Uterus (tissue), 4 donors: Measurements from ENCODE around the gene E4F1. TPM values are rescaled to one million over a fixed set of nuclear protein-coding genes. Genes with fewer than 3 reads are reported as not detected.

ENCODE experiments used
- DNase-seq, 2 donors: peaks; one replicate each; pipeline ENCODE4 v3.0.0-alpha.2; 2019 to 2020
- H3K27ac ChIP-seq, 2 donors: fragments of 200-600 bp; sonication (generic); 1 replicate in 1 of 2; 2 replicates in 1 of 2; pipeline ENCODE4 v1.5.1; 2016 to 2018
- H3K27me3 ChIP-seq, 2 donors: fragments of 200-600 bp; sonication (generic); one replicate each; pipeline ENCODE4 v1.5.1; 2018 to 2019; ENCODE audit warnings: control low read depth in 1 of 2
- H3K36me3 ChIP-seq, 2 donors: fragments of 200-600 bp; sonication (generic); one replicate each; pipeline ENCODE4 v1.5.1; 2019; ENCODE audit warnings: control low read depth in 1 of 2
- H3K4me1 ChIP-seq, 2 donors: fragments of 200-600 bp; sonication (generic); one replicate each; pipeline ENCODE4 v1.5.1; 2018 to 2019; ENCODE audit warnings: control low read depth in 1 of 2
- H3K4me3 ChIP-seq, 2 donors: fragments of 200-600 bp; sonication (generic); 1 replicate in 1 of 2; 2 replicates in 1 of 2; pipeline ENCODE4 v1.5.1; 2018 to 2019; ENCODE audit warnings: mild to moderate bottlenecking in 1 of 2
- H3K9me3 ChIP-seq, 2 donors: fragments of 200-600 bp; sonication (generic); one replicate each; pipeline ENCODE4 v1.5.1; 2019; ENCODE audit warnings: control low read depth in 1 of 2
- POLR2A ChIP-seq, 2 donors: fragments of 450-650 bp; IDR thresholded peaks; one replicate each; pipeline ENCODE4 v1.6.1; 2016; ENCODE audit warnings: antibody characterized with exemption in 2 of 2, mild to moderate bottlenecking in 1 of 2, moderate library complexity in 1 of 2
- intact Hi-C: fragments of 100-400 bp; cut with DNase I; formaldehyde crosslinking; loops from one replicate; pipeline ENCODE4 v1.15.1; 2023; ENCODE audit warnings: low total_unique reads
- total RNA-seq, 4 donors: library from RNA; depleted of rRNA in 3 of 4; stranded (reverse); fragments of >200 nt in 3 of 4; gene quantifications; one replicate each; pipeline versions ENCODE4 v1.1.0 to v1.2.4, GENCODE V29; 2014 to 2023
- TF ChIP-seq, protein P1 (sequence below), 4 experiments: fragments of 200-600 bp in 2 of 4; fragments of 450-650 bp in 2 of 4; sonication (generic) in 2 of 4; IDR thresholded peaks; one replicate each; pipeline ENCODE4 v1.5.1; 2016 to 2019; ENCODE audit warnings: antibody characterized with exemption in 4 of 4, mild to moderate bottlenecking in 2 of 4, moderate library complexity in 1 of 4
- donor health status: DM: yes; HTN: yes; CAD: no.

The E4F1 gene
- total RNA-seq, 4 donors from 2014 or later: 8.2 to 41.8 (median 29.9) TPM

- no peak for TF ChIP-seq POLR2A (IDR thresholded peaks at IDR 0.05)
- TF ChIP-seq, protein P1, sequence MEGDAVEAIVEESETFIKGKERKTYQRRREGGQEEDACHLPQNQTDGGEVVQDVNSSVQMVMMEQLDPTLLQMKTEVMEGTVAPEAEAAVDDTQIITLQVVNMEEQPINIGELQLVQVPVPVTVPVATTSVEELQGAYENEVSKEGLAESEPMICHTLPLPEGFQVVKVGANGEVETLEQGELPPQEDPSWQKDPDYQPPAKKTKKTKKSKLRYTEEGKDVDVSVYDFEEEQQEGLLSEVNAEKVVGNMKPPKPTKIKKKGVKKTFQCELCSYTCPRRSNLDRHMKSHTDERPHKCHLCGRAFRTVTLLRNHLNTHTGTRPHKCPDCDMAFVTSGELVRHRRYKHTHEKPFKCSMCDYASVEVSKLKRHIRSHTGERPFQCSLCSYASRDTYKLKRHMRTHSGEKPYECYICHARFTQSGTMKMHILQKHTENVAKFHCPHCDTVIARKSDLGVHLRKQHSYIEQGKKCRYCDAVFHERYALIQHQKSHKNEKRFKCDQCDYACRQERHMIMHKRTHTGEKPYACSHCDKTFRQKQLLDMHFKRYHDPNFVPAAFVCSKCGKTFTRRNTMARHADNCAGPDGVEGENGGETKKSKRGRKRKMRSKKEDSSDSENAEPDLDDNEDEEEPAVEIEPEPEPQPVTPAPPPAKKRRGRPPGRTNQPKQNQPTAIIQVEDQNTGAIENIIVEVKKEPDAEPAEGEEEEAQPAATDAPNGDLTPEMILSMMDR (IDR thresholded peaks at IDR 0.05): no peak
- DNase-seq: no peak
- Histone ChIP-seq H3K36me3 (no peaks in the 10 kb centered on the region), H3K27me3 (no peaks in the 10 kb centered on the region), H3K4me3 (no peak overlapping the region), H3K9me3 (no peaks in the 10 kb centered on the region), H3K27ac (no peak overlapping the region), H3K4me1 (no peaks in the 10 kb centered on the region)
- intact Hi-C loops: no loop called here
Observed at GRCh38 chr16:2189252-2189893, 34.0 kb upstream of the E4F1 start.

DNA sequence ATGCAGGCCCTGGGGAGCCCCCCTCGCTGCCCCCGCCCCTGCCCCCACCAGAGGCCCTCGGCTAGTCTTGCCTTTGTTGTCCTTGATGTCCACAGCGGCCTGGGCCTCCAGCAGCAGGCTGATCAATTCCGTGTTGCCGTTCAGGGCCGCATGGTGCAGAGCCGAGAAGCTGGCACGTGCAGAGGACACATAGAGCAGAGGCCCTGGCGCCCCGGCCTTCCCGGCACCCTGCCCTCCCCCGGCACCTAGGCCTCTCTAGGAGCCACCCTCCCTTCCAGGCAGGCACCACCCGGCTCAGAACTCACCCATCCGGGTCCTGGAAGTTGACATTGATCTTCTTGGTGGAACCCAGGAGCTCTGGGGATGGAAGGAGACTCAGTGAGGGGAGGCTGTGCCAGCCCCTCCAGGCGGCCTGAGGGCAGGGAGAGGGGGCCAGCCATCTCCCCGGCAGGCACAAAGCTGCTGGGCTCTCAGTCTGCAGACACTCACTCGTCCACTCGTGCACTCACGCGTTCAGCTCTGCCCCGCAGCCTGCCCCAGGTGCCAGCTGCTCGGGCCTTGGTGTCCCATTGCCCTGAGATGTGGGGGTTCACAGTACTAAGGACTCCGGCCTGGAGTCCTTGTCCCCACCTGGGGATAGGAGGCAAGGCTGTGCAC lies 33.3 kb upstream of the E4F1 start:
- Histone ChIP-seq H3K27me3 (peaks cover 0 to 5% of the 10 kb centered on the region in 2 donors), H3K27ac (no peak overlapping the region), H3K36me3 (no peaks in the 10 kb centered on the region), H3K4me1 (peaks cover 0 to 1% of the 10 kb centered on the region in 2 donors), H3K9me3 (no peaks in the 10 kb centered on the region), H3K4me3 (no peak overlapping the region)
- intact Hi-C loops: no loop called here
- no peak for DNase-seq
- TF ChIP-seq POLR2A (IDR thresholded peaks at IDR 0.05): no peak
- TF ChIP-seq, protein P1 (IDR thresholded peaks at IDR 0.05): no peak

DNA sequence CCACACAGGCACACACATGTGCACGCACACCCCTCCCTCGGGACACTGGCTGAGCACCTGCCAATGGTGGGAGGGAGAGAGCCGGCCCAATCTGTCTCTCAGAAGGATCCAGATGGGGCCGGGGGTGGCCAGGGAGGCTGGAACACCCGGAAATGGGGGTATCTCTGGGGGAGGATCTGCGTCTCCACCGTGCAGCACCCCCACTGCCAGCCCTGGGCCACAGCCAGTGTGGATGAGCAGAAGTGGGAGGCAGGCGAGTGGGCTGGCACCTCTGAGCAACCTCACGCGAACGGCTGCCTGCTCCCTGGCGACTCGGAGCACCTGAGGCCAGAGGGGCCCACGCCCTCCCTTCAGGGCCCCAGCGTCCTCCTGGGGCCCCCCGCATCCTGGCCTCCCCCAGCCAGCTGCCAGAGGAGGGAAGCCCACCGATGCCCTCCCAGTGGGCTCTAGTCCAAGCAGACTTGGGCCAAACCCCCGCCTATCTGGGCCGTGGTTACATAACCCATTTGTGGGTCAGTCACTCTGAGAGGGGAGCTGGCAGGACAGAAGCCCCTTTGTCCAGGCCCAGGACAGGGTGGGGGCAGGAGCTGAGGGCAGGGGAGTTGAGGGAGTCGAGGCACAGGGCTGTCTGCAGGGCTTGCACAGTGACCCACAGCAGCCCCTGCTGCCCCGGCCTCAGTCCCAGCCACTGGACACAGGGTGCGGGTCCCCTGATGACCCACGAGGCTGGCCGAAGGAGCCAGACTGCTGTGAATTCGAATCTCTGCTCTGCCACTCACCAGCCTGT lies 32.5 kb upstream of the E4F1 start:
- H3K27ac ChIP-seq: no peak overlapping the region
- intact Hi-C loops: no loop called here

GRCh38 chr16:2191446-2191706 lies 32.0 kb upstream of the E4F1 start:
- Histone ChIP-seq H3K27me3 (peaks cover 0 to 13% of the 10 kb centered on the region in 2 donors), H3K4me1 (peaks cover 0 to 11% of the 10 kb centered on the region in 2 donors), H3K4me3 (no peak overlapping the region), H3K27ac (no peak overlapping the region), H3K36me3 (no peaks in the 10 kb centered on the region), H3K9me3 (no peaks in the 10 kb centered on the region)
- no peak for TF ChIP-seq POLR2A (IDR thresholded peaks at IDR 0.05)
- TF ChIP-seq, protein P1 (IDR thresholded peaks at IDR 0.05): no peak
- DNase-seq: no peak
- intact Hi-C loops: no loop called here

More for the DNA sequence above, 32.5 kb upstream of the E4F1 start:
- no peak overlapping the region for H3K4me3 ChIP-seq
- no peak for TF ChIP-seq POLR2A (IDR thresholded peaks at IDR 0.05)
- TF ChIP-seq, protein P1 (IDR thresholded peaks at IDR 0.05): no peak
- H3K36me3 ChIP-seq: no peaks in the 10 kb centered on the region
- H3K4me1 ChIP-seq: peaks cover 0 to 8% of the 10 kb centered on the region in 2 donors
- H3K9me3 ChIP-seq: no peaks in the 10 kb centered on the region
- peaks cover 0 to 11% of the 10 kb centered on the region in 2 donors for H3K27me3 ChIP-seq
- no peak for DNase-seq
